Muscle layer of duodenum (tissue), 2 donors: Measurements from ENCODE around the gene MRPL58.

Experiments
- H3K27ac ChIP-seq: one replicate; pipeline ENCODE4 v1.7.0; 2013; ENCODE audit warnings: mild to moderate bottlenecking, low read length
- H3K27me3 ChIP-seq: one replicate; pipeline ENCODE4 v1.7.0; 2013; ENCODE audit warnings: low read depth, mild to moderate bottlenecking, control low read depth, low read length
- H3K36me3 ChIP-seq, 2 donors: one replicate each; pipeline ENCODE4 v1.7.0; 2013; ENCODE audit warnings: low read length in 2 of 2, control low read depth in 1 of 2, mild to moderate bottlenecking in 1 of 2; ENCODE audit not compliant: insufficient read depth in 2 of 2, control insufficient read depth in 1 of 2
- H3K4me1 ChIP-seq, 2 donors: one replicate each; pipeline ENCODE4 v1.7.0; 2013; ENCODE audit warnings: low read length in 2 of 2, mild to moderate bottlenecking in 2 of 2, control low read depth in 1 of 2, moderate library complexity in 1 of 2; ENCODE audit not compliant: insufficient read depth in 2 of 2, control insufficient read depth in 1 of 2
- H3K4me3 ChIP-seq, 2 donors: one replicate each; pipeline ENCODE4 v1.7.0; 2013; ENCODE audit warnings: low read length in 2 of 2, low read depth in 1 of 2, mild to moderate bottlenecking in 1 of 2
- H3K9me3 ChIP-seq, 2 donors: one replicate each; pipeline ENCODE4 v1.7.0; 2013; ENCODE audit warnings: low read length in 2 of 2, control low read depth in 1 of 2, mild to moderate bottlenecking in 1 of 2; ENCODE audit not compliant: control insufficient read depth in 1 of 2
- donor health status: healthy.

The MRPL58 gene

DNA sequence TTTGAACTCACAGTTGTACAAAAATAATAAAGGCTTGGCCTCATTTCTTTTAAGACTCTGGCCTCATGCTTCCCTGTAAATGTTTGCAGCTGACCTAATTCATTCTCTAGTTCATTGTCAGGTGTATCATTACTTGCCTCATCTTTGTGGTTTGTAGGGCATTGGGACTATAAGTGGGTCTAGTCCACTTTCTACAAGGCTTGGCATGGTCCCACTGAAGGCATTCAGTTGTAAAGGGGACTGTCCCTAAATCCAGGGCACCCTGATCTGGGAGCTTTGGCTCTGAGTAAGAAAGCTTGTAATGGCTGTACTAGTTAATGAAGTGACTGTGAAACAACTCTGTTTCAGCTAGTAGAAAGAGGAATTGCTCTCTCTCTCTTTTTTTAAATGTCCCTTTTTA lies 37.2 kb downstream of the MRPL58 start:
- H3K4me3 ChIP-seq = no peak overlapping the region
- H3K27me3 ChIP-seq = no peaks in the 10 kb centered on the region
- no peaks in the 10 kb centered on the region for H3K9me3 ChIP-seq
- peaks cover 4 to 27% of the 10 kb centered on the region in 2 donors for H3K36me3 ChIP-seq
- peaks cover 5 to 24% of the 10 kb centered on the region in 2 donors for H3K4me1 ChIP-seq
- no peak overlapping the region for H3K27ac ChIP-seq

DNA sequence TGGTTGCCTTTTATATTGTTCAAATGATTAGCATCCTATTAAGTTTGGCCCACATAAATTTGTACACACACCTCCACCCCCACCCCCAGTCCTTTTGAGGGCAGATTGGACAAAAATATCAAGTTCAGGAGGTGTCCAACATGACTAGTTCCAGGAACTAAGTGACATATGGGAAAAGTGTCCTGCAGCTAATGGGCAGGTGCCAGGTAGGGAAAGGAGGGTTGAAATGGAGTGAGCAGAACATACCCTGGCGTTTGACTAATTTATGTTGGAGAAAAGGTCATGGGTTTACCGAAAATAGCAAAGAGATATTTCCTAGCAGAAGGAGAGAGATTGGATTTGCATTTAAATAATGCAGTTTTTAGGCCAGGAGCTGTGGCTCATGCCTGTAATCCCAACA lies 39.5 kb downstream of the MRPL58 start:
- Histone ChIP-seq H3K27ac (no peak overlapping the region), H3K9me3 (no peaks in the 10 kb centered on the region), H3K4me3 (no peak overlapping the region), H3K27me3 (no peaks in the 10 kb centered on the region), H3K36me3 (peaks cover 4 to 40% of the 10 kb centered on the region in 2 donors), H3K4me1 (peaks cover 5 to 17% of the 10 kb centered on the region in 2 donors)

DNA sequence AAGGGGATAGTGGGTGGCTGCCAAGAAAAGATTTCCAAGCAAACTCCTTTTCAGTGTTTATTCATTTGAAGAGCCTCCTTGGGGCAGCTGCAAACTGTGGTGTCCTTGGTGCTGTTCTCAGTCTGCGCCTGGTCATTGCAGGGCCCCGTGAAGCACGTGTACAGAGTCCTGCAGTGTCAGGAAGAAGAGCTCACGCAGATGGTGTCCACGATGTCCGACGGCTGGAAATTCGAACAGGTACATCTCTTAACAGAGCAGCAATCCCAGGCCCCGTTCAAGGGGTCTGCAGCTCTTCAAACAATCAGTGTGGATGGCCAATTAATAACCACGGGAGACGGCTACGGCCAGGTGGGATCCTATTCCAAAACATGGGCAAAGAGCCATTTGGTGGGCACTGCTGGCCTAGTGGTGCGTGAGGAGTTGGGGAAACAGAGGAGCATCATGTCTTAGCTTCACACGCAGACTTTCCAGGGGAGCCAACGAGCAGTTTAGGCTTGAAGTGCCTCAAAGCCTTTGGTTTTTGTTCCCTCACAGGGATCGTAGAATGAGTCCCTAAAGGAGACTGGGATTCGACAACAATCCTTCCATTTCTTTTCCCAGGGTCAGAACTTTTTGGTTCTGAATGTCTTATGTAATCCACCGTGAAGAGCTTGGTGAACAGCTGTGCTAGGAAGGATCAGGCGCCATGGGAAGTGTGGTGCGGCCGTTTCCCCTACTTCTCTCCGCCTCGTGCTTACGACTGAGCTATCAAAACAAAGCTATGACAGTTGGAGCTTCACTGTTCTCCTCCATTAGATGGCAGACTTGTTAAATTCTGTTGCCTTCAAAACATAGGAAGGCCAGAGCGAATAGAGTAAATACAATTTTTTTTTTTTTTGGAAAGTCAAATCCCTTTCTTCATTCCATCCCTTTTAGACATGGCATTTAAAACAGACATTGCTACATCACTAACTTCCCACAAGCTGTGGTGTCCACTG lies 47.2 kb downstream of the MRPL58 start:
- no peak overlapping the region for H3K4me3 ChIP-seq
- peaks cover 0 to 12% of the 10 kb centered on the region in 2 donors for H3K4me1 ChIP-seq
- H3K36me3 ChIP-seq = peaks cover 25 to 55% of the 10 kb centered on the region in 2 donors
- no peak overlapping the region for H3K27ac ChIP-seq
- no peaks in the 10 kb centered on the region for H3K9me3 ChIP-seq
- no peaks in the 10 kb centered on the region for H3K27me3 ChIP-seq

DNA sequence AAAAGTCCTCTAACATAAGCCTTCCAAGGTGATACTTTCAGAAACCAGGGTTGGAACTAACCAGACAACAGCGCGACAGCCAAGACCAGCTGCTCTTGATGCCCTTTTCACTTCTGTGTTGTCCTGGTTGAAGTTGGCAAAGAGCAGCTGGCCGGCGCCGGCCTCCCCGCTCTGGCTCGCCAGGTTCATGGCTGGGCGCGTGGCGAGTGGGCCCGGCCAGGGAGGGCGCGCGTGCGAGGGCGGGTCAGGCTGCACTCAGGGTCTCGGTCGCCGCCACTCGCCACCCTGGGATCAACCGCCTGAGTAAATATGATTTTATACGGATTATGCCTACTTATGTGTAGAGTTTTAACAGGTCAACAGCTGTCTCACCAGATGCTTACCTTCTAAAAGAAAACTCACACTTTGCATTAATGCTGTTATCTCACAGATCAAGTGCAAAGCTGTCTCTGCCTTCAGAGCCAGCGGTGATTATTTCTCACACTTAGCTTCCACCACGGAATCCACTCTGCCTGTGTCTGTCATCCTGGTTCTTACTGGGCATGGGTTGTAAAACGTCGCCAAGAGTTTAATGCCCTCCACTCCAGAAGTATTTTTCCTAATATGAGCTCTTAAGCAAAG lies 48.1 kb downstream of the MRPL58 start:
- Histone ChIP-seq H3K4me1 (peaks cover 0 to 12% of the 10 kb centered on the region in 2 donors), H3K27me3 (no peaks in the 10 kb centered on the region), H3K27ac (no peak overlapping the region), H3K36me3 (peaks cover 25 to 56% of the 10 kb centered on the region in 2 donors), H3K9me3 (no peaks in the 10 kb centered on the region), H3K4me3 (no peak overlapping the region)

DNA sequence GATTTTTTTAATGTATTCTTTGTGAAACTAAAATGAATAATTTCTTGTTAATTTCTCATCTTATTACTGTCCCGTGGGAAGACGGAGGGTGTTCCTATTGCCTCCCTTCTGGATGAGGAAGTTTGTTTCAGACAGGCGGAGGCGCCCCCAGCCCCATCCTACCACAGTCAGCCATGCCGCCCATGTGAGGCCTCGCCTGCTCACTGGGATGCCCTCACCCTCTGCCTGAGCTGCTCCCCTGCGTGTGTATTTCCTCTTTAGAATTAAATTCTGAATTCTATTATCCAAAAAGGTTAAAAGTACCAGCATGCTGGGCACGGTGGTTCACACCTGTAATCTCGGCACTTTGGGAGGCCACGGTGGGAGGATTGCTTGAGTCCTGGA lies 48.6 kb downstream of the MRPL58 start:
- Histone ChIP-seq H3K27ac (no peak overlapping the region), H3K4me1 (peaks cover 0 to 12% of the 10 kb centered on the region in 2 donors), H3K36me3 (peaks cover 25 to 54% of the 10 kb centered on the region in 2 donors), H3K9me3 (no peaks in the 10 kb centered on the region), H3K27me3 (no peaks in the 10 kb centered on the region), H3K4me3 (no peak overlapping the region)

DNA sequence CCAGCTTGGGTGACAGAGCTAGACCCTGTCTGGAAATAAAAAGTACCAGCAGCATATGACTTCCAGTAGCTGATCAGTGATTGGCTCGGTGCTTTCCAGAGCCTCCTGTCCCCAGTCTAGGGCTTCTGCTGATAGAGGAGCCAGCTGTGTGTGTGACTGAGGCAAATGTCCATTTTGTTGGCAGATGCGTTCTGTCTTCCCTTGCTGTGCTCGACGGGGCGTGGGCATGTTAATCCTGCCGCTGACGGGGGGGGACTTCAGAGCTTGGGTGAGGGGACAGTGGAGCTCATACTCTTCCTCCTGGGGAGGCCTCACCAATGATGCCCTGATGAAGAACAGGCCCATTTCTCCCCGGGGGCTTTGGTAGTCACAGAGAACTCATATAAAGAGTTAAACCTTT lies 49.1 kb downstream of the MRPL58 start:
- Histone ChIP-seq H3K36me3 (peaks cover 25 to 51% of the 10 kb centered on the region in 2 donors), H3K9me3 (no peaks in the 10 kb centered on the region), H3K27ac (no peak overlapping the region), H3K27me3 (no peaks in the 10 kb centered on the region), H3K4me3 (no peak overlapping the region), H3K4me1 (peaks cover 0 to 12% of the 10 kb centered on the region in 2 donors)

DNA sequence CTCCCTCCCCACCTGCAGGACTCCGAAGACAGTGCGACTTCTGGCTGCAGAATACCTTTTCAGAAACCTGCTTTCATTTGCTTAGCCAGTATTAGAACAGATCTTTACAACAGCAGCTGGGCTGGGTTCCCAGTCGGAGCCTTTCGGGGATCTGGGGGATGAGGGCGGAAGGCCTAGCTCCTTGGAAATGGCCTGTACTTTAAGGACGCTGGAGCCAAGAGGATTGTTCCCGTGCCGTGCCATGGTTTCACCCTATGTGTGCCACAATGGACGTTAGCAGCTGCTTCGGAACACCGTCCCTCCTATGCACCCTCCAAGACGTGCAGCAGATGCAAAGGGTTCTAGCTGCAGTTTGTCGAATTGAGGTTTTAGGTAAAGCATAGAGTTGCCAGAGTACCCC lies 50.7 kb downstream of the MRPL58 start:
- Histone ChIP-seq H3K9me3 (no peaks in the 10 kb centered on the region), H3K36me3 (peaks cover 25 to 51% of the 10 kb centered on the region in 2 donors), H3K27ac (no peak overlapping the region), H3K4me3 (no peak overlapping the region), H3K27me3 (no peaks in the 10 kb centered on the region), H3K4me1 (peaks cover 0 to 12% of the 10 kb centered on the region in 2 donors)

DNA sequence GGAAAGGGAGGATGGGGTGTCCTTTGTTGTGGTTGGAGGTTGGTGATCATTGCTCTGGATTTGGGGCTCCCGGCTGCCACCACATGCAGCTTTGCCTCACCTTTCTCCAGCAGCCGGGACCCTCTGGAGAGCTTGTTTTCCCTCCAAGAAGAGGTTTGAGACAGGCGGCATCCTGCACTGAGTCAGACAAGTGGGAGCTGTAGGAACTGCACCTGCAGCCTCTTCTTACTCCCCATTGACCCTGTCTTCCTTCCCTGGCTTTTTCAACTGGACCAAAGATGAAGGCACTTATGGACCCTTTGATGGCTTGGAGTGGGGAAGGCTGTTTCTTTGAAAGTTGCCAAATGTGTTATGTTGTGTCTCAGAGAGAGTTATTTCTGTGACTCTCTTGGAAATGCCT lies 51.2 kb downstream of the MRPL58 start:
- Histone ChIP-seq H3K27me3 (no peaks in the 10 kb centered on the region), H3K4me3 (no peak overlapping the region), H3K4me1 (peaks cover 0 to 12% of the 10 kb centered on the region in 2 donors), H3K36me3 (peaks cover 25 to 51% of the 10 kb centered on the region in 2 donors), H3K27ac (no peak overlapping the region), H3K9me3 (no peaks in the 10 kb centered on the region)

DNA sequence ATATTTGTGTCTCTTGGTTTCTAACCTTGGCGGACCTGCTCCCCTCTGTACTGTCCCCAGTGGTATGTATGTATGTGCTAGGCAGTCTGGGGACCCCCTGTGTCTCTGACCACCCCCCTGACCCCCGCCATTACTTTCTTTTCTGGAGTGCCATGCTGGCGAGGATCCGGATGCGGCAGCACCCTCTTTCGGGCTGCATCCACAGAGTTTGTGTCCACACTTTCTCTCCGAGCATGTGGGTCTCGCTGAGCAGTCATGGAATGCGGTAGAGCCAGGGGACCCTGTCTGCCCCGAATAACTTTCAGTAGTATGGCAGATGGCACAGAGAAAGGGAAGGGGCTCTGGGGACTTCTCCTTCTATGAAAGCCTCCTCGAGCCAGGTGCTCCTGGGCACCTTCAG lies 51.6 kb downstream of the MRPL58 start:
- Histone ChIP-seq H3K9me3 (no peaks in the 10 kb centered on the region), H3K4me3 (no peak overlapping the region), H3K4me1 (peaks cover 0 to 12% of the 10 kb centered on the region in 2 donors), H3K27ac (no peak overlapping the region), H3K27me3 (no peaks in the 10 kb centered on the region), H3K36me3 (peaks cover 25 to 51% of the 10 kb centered on the region in 2 donors)

DNA sequence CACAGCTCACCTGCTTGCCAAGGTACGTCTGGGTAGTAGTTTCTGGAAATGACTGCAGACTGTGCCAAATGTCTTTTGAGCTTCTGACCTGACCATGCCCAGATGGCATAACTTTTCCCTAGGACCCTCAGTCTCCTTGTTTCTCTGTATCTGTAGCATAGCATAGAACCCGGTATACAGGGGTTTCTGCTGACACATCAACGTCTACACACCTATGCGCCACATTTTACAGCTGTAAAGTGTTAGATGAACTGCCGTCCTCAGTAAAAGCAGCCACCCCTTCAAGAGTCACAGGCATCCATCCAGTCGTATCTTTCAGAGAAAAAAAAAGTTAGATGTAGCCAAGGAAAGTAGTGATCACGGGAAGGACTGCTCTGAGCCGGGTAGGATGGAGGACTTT lies 52.0 kb downstream of the MRPL58 start:
- no peaks in the 10 kb centered on the region for H3K9me3 ChIP-seq
- peaks cover 25 to 51% of the 10 kb centered on the region in 2 donors for H3K36me3 ChIP-seq
- no peaks in the 10 kb centered on the region for H3K27me3 ChIP-seq
- no peak overlapping the region for H3K4me3 ChIP-seq
- peaks cover 0 to 8% of the 10 kb centered on the region in 2 donors for H3K4me1 ChIP-seq
- H3K27ac ChIP-seq = no peak overlapping the region

DNA sequence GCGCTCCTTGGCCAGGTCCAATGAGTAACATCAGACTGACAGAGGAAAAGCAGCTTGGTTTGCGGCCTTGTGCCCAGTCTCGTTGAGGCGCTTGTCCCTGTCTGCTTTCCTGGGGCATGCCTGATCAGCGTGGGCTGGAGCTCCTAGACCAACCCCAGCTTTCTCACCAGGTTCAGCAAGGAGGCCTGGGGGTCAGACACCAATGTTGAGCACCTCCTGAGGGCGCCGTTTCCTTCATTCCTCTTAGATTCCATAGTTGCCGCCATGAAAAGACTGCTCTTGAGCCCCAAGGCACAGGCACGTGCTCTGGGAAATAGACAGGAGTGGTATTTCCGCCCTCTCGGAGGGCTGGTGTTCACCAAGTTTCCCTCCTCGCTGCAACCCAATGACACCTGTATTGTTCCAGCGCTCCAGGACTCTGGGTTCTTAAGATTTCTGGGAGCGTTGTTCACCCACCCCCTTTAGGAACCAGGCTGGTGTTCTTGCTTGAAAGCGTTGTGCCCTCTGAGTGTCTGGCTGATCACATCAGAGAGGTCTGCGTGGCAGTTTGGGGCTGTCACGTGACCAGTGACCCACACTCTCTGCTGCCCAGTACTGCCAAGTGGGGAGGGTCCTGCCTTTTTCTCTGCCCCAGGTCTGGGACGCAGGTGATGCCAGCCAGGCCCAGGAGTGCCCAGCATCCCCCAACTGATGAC lies 52.5 kb downstream of the MRPL58 start:
- no peaks in the 10 kb centered on the region for H3K27me3 ChIP-seq
- no peak overlapping the region for H3K27ac ChIP-seq
- H3K36me3 ChIP-seq = peaks cover 25 to 51% of the 10 kb centered on the region in 2 donors
- H3K4me1 ChIP-seq = peaks cover 0 to 5% of the 10 kb centered on the region in 2 donors
- no peak overlapping the region for H3K4me3 ChIP-seq
- H3K9me3 ChIP-seq = no peaks in the 10 kb centered on the region
